Transverse colon (tissue), 4 donors: ENCODE measurements around the gene LIG1. TPM values are rescaled to one million over a fixed set of nuclear protein-coding genes. Genes with fewer than 3 reads are reported as not detected.

ENCODE experiments used
- DNase-seq: peaks from one replicate; pipeline ENCODE4 v3.0.0-alpha.2; 2019
- H3K27ac ChIP-seq, 4 donors: fragments of 200-600 bp; sonication (generic); 2 replicates each; pipeline ENCODE4 v1.5.1; 2016 to 2018; ENCODE audit warnings: inconsistent platforms in 4 of 4
- H3K27me3 ChIP-seq: fragments of 200-600 bp; sonication (generic); 2 replicates; pipeline ENCODE4 v1.5.1; 2017; ENCODE audit warnings: inconsistent platforms
- H3K36me3 ChIP-seq, 4 donors: fragments of 200-600 bp; sonication (generic); 2 replicates each; pipeline ENCODE4 v1.5.1; 2017 to 2019; ENCODE audit warnings: inconsistent platforms in 4 of 4
- H3K4me1 ChIP-seq, 4 donors: fragments of 200-600 bp; sonication (generic); 2 replicates each; pipeline ENCODE4 v1.5.1; 2017 to 2020; ENCODE audit warnings: inconsistent platforms in 4 of 4
- H3K4me3 ChIP-seq, 4 donors: fragments of 200-600 bp; sonication (generic); 1 replicate in 1 of 4; 2 replicates in 3 of 4; pipeline versions ENCODE4 v1.5.1 to v1.6.1; 2017 to 2019; ENCODE audit warnings: inconsistent platforms in 4 of 4
- H3K9me3 ChIP-seq, 2 donors: fragments of 200-600 bp; sonication (generic); 2 replicates each; pipeline ENCODE4 v1.5.1; 2017 to 2019; ENCODE audit warnings: inconsistent platforms in 2 of 2
- EP300 ChIP-seq: sonication (generic); formaldehyde crosslinking; IDR thresholded peaks from one replicate; pipeline ENCODE4 v1.6.1; 2017; ENCODE audit warnings: antibody characterized with exemption, low read depth
- POLR2A ChIP-seq: fragments of 450-650 bp; IDR thresholded peaks from one replicate; pipeline ENCODE4 v1.6.1; 2016; ENCODE audit warnings: antibody characterized with exemption, mild to moderate bottlenecking, moderate library complexity
- POLR2AphosphoS5 ChIP-seq, 3 donors: sonication (generic); formaldehyde crosslinking; IDR thresholded peaks; one replicate each; pipeline ENCODE4 v1.6.1; 2016; ENCODE audit warnings: antibody characterized with exemption in 3 of 3
- WGBS, 2 donors: methylation state at CpG; one replicate each; pipeline ENCODE4 v1.1.5; 2018; ENCODE audit warnings: low coverage in 1 of 2; 5-methylcytosine and 5-hydroxymethylcytosine counted together
- in situ Hi-C, 4 donors: fragments of 200-750 bp; cut with MboI; loops; one replicate each; pipeline versions ENCODE4 v1.15.0 to v1.15.1; 2017; ENCODE audit warnings: low sequenced_read_pairs in 3 of 4, low pct_ligation_motif_present in 1 of 4, low pct_unique_long_range_greater_than_20kb in 1 of 4
- intact Hi-C: fragments of 100-400 bp; cut with DNase I; formaldehyde crosslinking; loops from one replicate; pipeline ENCODE4 v1.15.1; 2023; ENCODE audit warnings: low total_unique reads
- total RNA-seq, 4 donors: library from RNA; depleted of rRNA; stranded (reverse); fragments of >200 nt; gene quantifications; one replicate each; pipeline ENCODE4 v1.1.0, GENCODE V29; 2016
- TF ChIP-seq, protein P1 (sequence below), 5 experiments: fragments of 200-600 bp in 3 of 5; fragments of 450-650 bp in 2 of 5; sonication (generic) in 3 of 5; IDR thresholded peaks; 1 replicate in 2 of 5; 2 replicates in 3 of 5; pipeline ENCODE4 v1.5.1; 2016 to 2017; ENCODE audit warnings: antibody characterized with exemption in 5 of 5, inconsistent platforms in 3 of 5, mild to moderate bottlenecking in 2 of 5, moderate library complexity in 1 of 5

The LIG1 gene
- total RNA-seq, 4 donors from 2014 or later: 14.3 to 71.4 (median 26.8) TPM

DNA sequence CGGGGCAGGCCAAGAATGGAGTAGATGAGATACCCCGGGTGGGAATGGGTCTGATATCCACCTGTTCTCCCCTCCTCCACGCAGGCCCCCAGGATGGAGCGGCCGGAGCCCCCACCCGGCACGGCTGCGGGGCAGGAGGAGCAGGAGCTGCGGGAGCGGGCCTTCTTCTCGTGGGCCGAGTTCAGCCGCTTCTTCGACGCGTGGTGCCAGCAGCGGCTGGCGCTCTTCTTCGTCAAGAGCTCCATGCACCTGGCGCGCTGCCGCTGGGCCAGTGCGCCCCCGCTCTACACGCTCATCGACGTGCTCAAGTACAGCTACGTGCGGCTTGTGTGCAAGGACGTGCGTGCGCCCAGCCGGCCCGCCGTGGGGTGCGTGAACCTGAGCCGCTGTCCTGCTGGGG is 1.6 kb upstream of the LIG1 start:
- intact Hi-C loops (no loop called here), in situ Hi-C loops (loop anchor here in 1 of 4 donors (25.0 kb wide), 1 partner anchor 209 kb away; no protein-coding TSS in a partner anchor)
- Histone ChIP-seq H3K27ac (no peak overlapping the region), H3K9me3 (no peaks in the 10 kb centered on the region), H3K4me1 (peaks cover 0 to 17% (median 13%) of the 10 kb centered on the region in 4 donors), H3K36me3 (peaks cover 0 to 10% (median 0%) of the 10 kb centered on the region in 4 donors), H3K27me3 (no peaks in the 10 kb centered on the region), H3K4me3 (no peak overlapping the region)
- WGBS, 2 donors: 91% methylated on average over 37 of the region's 37 CpGs; no CpG with 5 or more reads in 1 of the 2 donors
- TF ChIP-seq, protein P1, sequence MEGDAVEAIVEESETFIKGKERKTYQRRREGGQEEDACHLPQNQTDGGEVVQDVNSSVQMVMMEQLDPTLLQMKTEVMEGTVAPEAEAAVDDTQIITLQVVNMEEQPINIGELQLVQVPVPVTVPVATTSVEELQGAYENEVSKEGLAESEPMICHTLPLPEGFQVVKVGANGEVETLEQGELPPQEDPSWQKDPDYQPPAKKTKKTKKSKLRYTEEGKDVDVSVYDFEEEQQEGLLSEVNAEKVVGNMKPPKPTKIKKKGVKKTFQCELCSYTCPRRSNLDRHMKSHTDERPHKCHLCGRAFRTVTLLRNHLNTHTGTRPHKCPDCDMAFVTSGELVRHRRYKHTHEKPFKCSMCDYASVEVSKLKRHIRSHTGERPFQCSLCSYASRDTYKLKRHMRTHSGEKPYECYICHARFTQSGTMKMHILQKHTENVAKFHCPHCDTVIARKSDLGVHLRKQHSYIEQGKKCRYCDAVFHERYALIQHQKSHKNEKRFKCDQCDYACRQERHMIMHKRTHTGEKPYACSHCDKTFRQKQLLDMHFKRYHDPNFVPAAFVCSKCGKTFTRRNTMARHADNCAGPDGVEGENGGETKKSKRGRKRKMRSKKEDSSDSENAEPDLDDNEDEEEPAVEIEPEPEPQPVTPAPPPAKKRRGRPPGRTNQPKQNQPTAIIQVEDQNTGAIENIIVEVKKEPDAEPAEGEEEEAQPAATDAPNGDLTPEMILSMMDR (IDR thresholded peaks at IDR 0.05): no peak
- TF ChIP-seq POLR2A (no peak), EP300 (no peak), POLR2AphosphoS5 (IDR thresholded peaks at IDR 0.05) (no peak)
- DNase-seq: no peak

DNA sequence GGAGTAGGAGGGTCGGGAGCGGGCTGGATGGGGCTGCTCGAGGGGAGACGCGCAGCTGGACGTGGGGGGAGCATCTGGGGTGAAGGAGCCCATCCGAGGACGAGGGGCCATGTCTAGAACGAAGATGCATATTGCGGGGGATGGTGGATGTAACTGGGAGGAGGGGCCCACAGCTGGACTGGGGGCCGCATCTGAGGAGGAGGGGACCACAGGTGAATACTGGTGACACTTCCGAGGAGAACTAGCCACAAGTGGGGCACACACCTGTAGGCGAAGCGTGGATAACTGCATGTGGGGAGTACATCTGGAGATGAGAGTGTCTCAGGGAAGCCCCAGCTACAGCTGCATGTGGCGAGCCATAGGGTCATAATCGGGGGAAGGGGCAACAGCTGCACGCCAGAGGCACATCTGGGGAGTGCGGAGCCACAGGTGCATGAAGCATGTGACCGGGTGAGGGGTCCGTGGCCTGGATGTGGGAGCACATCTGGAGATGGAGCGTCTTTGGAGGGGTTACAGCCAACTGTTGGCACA is 738 bp upstream of the LIG1 start:
- in situ Hi-C loops: loop anchor here in 1 of 4 donors (25.0 kb wide), 1 partner anchor 209 kb away; no protein-coding TSS in a partner anchor

DNA sequence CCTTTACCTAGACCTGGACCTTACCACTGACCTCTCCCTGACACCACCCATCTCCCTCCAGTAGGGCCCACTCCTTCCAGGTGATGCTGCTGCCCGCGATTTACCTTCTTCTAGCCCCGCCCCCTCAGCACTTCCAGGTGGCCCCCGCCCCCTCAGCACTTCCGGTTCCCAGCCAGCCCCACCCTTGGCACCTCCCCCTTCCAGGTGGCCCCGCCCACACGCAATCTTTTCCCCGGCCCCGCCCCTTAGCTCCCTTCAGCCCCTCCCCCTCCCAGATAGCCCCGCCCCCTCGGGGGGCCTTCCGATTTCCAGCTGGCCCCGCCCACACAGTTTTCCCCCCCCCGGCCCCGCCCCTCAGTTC is 586 bp downstream of the LIG1 start:
- Histone ChIP-seq H3K9me3 (no peaks in the 10 kb centered on the region), H3K27ac (peak overlapping the region; percentile 87 to 99 (median 96)), H3K4me1 (peaks cover 0 to 17% (median 13%) of the 10 kb centered on the region in 4 donors), H3K36me3 (peaks cover 0 to 8% (median 0%) of the 10 kb centered on the region in 4 donors), H3K27me3 (no peaks in the 10 kb centered on the region), H3K4me3 (peak overlapping the region; percentile 67 to 87 (median 76))
- intact Hi-C loops (no loop called here), in situ Hi-C loops (loop anchor here in 1 of 4 donors (25.0 kb wide), 1 partner anchor 207 kb away; no protein-coding TSS in a partner anchor)
- DNase-seq: peak; percentile 93
- TF ChIP-seq POLR2A (no peak), EP300 (no peak)
- 0% methylated on average over 10 of the region's 15 CpGs; no CpG with 5 or more reads in 1 of the 2 donors for WGBS, 2 donors

More for the DNA sequence above, 738 bp upstream of the LIG1 start:
- Histone ChIP-seq H3K9me3 (no peaks in the 10 kb centered on the region), H3K36me3 (peaks cover 0 to 10% (median 0%) of the 10 kb centered on the region in 4 donors), H3K27ac (peak overlapping the region; percentile 87 to 99 (median 96)), H3K27me3 (no peaks in the 10 kb centered on the region), H3K4me1 (peaks cover 0 to 17% (median 13%) of the 10 kb centered on the region in 4 donors), H3K4me3 (peak overlapping the region; percentile 67 to 87 (median 76))
- TF ChIP-seq POLR2A: no peak
- no peak for TF ChIP-seq EP300
- DNase-seq: no peak
- WGBS, 2 donors: 2 to 20% methylated on average over 1 to 21 of the region's 21 CpGs
- intact Hi-C loops: no loop called here

GRCh38 chr19:48168689-48169088 is 1.5 kb downstream of the LIG1 start:
- intact Hi-C loops (no loop called here), in situ Hi-C loops (loop anchor here in 1 of 4 donors (25.0 kb wide), 1 partner anchor 206 kb away; no protein-coding TSS in a partner anchor)
- Histone ChIP-seq H3K27ac (peak overlapping the region in 2 of 4 donors; percentile 87 to 96), H3K4me1 (peaks cover 0 to 17% (median 13%) of the 10 kb centered on the region in 4 donors), H3K9me3 (no peaks in the 10 kb centered on the region), H3K36me3 (peaks cover 0 to 2% (median 0%) of the 10 kb centered on the region in 4 donors), H3K4me3 (no peak overlapping the region), H3K27me3 (no peaks in the 10 kb centered on the region)
- TF ChIP-seq POLR2A (no peak), EP300 (no peak), POLR2AphosphoS5 (IDR thresholded peaks at IDR 0.05) (no peak)
- TF ChIP-seq, protein P1 (IDR thresholded peaks at IDR 0.05): no peak
- DNase-seq: no peak
- WGBS, 2 donors: 82 to 89% methylated on average over 5 of the region's 5 CpGs

DNA sequence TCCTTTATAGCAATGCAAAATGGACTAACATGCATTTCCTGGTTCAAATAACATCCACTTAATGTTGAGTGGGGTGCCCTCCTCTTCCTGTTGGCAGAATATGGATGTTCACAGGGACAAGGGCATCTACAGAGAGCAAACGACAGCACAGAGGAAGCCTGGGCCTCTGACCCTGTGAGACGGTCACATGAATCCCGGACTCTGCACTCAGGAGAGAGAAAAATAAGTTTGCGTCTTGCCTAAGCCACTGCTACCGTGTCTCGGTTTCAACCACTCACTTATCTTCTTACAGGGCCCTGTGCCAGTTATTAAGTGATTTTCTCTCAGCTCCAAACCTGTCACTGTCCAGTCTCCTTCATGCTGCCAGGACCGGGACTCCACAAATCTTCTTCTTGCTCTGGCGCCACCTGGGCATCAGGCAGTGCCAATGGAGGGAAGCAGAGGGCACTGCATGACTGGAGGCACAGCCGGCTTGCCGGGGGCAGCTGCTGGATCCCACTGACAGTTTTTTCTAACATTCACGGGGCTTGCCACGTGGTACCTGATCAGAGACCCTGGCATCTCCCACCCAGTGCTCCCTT is 11.8 kb downstream of the LIG1 start:
- Histone ChIP-seq H3K4me1 (no peaks in the 10 kb centered on the region), H3K4me3 (no peak overlapping the region), H3K9me3 (no peaks in the 10 kb centered on the region), H3K27me3 (no peaks in the 10 kb centered on the region), H3K36me3 (no peaks in the 10 kb centered on the region), H3K27ac (no peak overlapping the region)
- no peak for DNase-seq
- TF ChIP-seq POLR2AphosphoS5 (IDR thresholded peaks at IDR 0.05): no peak
- TF ChIP-seq POLR2A: no peak
- TF ChIP-seq, protein P1 (IDR thresholded peaks at IDR 0.05): no peak
- no peak for TF ChIP-seq EP300
- 89 to 92% methylated on average over 6 to 12 of the region's 12 CpGs for WGBS, 2 donors
- in situ Hi-C loops (loop anchor here in 2 of 4 donors (10.0 to 25.0 kb wide), 2 partner anchors 53 to 196 kb away; no protein-coding TSS in a partner anchor), intact Hi-C loops (no loop called here)
